NCI-H345 (cell line): ENCODE results near the gene NLRP3.
A peak's percentile ranks its signal among the peaks of the same experiment; 100 is the strongest.

Source experiments
- DNase-seq: peaks from one replicate; lab custom pipeline; 2025; lab: John Stamatoyannopoulos, UW

NLRP3 gene

DNA sequence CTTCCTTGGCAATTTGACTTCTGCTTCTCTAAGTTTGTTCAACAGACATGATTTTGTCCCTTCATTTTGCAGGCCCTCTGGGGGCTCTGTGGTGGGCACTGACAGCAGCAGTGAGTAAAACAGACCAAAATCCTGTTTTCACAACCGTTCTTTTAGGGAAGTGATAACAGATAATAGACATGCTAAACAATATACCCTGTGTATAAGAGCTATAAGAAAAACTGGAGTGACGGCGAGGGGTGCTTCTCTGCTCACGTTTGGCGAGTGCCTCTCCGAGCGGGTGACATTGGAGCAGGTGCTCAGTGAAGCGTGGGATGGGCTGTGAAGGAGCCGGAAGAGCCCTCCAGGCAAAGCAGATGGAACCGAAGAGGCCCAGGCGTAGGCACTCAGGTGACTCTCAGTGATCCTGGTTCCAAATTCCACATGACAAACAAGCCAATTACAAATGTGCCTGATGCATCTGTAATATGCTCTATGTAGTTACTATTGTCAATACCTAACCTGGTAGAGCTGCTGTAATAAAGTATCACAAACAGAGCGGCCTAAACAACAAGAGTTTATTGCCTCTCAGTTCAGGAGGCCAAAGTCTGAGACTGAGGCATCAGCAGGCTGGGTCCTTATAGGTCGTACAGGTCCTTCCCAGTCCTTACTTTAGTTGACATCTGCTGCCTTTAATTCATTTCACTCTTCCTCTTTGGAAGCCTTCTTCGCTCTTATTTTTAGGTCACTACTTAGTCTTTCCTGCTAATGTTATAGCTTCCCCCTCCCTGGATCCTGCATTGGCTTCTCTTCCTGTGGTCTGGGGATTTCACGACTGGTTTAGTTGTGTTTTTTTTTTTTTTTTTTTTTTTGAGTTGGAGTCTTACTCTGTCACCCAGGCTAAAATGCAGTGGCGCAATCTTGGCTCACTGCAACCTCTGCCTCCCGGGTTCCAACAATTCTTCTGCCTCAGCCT, 21.9 kb downstream of the NLRP3 start:
- DNase-seq: no peak

DNA sequence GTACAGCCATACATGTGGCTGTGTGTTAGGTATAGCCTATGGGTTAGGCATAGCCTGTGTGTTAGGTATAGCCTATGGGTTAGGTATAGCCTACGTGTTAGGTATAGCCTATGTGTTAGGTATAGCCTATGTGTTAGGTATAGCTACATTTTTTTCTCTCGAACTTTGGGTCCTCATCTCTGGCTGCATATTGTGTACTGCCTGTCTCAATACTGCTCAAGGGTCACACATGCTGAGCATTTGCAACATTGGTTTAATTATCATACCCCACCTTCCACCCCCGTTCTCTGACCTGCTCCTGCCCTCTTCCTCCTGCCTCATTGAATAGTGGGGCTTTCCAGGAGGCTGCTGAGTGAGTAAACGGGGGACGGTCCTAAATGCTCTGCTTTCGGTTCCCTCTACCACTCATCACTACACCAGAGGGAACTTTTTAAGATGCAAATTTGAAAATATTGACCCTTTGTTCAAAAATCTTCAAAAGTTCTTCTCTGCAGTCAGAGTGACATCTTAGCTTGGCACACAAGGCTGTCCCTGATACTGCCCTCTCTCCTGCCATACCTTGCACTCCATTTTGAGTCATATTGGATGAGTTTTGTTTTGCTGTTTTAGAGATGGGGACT, 24.1 kb downstream of the NLRP3 start:
- no peak for DNase-seq

DNA sequence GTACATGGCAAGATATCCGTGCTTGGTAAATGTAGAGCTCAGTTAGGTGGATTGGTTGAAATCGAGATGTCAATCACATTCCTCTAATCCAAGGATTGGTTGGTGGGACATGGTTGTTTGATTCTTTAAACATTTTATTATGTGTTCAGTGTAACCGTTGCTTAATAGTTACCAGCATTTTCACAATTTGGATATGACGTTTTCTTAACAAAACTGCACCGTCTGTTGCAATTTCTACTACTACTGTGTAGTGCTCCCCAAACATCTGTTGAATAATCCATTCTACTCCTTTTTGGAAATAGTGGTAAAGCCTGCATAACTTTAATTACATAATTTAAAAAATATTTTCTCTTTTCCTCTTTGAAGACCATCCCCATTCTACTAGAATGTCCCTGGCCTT, 25.6 kb downstream of the NLRP3 start:
- DNase-seq: no peak

DNA sequence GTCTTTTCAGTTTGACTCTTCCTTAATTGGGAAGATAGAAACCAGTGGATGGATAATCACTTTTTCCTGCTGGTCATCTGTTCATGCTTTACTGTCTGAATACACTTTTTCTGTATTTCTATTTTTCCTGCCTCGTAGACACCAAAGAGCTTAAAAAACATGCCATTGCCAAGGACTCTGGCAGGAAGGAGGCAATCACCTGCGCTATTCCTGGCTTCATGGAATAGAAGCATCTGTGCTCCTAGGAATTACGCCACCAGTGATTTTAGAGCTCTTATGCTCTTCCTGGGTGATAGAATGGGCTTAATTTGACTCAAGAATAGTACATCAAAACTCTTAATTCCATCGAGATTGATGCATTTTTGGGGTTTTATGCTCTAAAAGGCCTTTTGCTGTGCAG, 26.2 kb downstream of the NLRP3 start:
- DNase-seq: no peak

DNA sequence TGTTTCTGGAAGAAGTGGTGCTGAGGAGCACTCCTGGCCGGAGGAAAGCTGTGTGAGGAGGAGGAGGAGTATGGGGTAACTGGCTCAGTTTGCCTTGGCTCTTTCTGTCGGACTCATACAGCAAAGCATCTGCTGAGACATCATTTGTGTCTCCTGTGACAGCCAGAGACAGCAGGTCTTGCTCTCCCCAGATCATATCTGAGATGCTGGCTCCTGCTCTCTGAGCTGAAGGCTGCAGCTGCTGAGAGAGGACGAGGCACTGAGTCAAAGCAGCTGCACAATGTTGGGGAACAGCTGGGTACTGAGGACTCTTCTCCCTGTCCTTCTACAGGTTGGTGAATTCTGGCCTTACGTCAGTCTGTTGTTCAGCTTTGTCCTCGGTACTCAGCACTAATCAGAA, 27.7 kb downstream of the NLRP3 start:
- no peak for DNase-seq

DNA sequence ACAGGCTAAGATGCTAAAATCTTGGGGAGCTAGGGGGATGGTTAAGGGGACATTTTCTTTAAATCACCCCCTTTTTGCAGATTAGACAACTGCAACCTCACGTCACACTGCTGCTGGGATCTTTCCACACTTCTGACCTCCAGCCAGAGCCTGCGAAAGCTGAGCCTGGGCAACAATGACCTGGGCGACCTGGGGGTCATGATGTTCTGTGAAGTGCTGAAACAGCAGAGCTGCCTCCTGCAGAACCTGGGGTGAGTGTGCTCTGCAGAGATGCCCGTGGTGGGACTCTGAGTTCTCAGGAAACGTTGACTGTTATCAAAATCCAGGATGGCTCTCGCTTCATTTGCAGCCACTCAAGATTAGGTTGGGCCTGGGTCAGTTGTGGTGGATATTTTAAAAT, 28.6 kb downstream of the NLRP3 start:
- DNase-seq: no peak

DNA sequence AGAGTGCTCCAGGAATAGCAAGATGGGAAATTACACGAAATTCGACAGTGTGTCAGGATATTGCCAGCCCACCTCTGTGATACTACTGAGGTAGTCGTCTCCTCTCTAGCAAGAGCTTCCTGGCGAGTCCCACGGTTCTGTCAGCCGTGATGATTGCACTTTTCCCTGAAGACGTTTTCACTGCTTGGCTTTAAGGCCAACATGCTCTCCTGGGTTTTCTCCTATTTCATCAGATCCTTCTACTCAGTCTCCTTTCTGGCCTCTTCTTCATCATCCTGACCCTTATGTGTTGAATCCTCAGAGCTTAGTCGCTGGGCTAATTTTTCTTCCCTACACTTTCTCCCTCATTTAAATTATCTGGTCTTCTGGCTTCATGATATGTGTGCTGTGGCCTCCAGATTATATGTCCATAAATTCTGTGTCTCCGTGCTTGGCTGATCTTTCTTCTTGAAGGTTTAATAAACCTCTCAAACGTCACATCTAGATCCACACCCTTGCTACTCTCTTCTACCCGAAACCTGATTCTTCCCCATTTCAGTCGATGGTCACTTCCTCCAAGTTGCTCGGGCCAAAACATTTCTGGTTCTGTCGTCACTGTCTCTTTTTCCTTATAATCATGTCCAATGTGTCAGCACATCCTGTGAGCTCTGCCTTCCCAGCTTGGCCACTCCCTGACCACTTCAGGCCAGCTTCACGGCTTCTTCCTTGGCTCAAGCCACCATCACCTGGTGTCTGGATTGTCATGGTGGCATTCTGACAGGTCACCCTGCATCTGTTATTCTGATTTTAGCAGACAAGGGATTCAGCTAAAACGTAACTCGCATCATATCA, 29.8 kb downstream of the NLRP3 start:
- DNase-seq: no peak

DNA sequence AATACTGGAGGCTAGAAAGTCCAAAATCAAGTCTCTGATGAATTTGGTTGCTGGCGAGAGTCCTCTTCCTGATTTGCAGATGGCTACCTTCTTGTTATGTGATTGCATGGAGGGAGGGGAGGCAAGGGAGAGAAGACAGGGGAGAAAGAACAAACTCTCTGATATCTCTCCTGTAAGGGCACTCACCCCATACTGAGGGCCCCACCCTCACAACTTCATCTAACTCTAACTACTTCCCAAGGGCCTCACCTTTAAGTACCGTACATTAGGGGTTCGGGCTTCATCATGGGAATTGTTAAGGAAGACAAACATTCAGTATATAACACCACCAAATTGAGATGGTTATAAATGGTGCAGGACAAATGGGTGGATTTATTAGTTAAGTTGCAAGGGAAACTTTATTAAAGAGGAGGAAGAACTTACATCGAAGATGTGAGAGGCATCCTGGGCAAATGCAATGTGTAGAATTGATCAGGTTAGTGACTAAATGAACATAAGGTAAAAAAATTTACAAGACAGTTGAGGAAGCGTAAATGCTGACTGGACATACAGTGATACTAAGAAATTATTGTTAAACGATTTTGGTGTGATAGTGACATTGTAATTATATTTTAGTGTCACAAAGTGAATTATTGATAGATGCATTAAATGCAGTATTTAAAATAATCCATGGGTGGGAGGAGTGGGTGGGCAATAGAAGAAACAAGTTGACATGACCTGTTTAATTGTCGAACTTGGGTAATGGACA, 31.4 kb downstream of the NLRP3 start:
- DNase-seq: no peak

DNA sequence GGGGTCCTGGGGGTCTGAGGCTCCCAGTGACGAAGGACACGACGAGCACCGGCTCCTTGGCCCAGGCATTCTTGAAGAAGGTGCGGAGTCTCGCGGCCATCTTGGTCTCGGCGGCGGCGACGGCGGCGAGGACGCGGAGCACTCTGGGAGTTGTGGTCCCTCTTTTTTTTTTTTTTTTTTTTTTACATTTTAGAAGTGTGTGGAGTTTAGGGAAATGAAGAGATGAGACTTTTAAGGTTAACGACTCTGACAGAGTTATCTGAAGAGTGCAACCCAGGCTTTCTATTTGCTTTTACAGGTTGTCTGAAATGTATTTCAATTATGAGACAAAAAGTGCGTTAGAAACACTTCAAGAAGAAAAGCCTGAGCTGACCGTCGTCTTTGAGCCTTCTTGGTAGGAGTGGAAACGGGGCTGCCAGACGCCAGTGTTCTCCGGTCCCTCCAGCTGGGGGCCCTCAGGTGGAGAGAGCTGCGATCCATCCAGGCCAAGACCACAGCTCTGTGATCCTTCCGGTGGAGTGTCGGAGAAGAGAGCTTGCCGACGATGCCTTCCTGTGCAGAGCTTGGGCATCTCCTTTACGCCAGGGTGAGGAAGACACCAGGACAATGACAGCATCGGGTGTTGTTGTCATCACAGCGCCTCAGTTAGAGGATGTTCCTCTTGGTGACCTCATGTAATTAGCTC, 32.3 kb downstream of the NLRP3 start:
- peak; percentile 73 for DNase-seq

DNA sequence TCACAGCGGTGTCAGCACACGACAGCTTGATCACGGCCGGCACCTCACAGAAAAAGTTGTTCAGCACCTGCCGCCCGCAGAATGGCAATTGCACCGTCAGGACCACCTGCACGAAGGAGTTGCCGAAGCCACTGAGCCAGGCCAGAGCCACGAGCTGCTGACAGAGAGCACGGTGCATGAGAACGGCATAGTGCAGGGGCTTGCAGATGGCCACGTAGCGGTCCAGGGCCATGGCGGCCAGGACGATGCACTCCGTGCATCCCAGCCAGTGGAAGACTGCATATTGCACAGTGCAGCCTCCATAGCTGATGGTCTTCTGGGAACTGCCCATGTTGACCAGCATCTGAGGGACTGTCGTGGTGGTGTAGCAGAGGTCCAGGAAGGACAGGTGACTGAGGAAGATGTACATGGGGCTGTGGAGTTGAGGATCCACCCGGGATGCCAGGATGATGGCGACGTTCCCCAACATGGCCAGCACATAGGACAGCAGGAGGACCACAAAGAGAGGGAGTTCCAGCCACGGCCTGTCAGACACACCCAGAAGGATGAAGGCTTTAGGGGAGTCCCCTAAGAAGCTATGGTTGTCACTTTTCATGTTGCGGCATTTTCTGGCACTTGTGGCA, 35.5 kb downstream of the NLRP3 start:
- no peak for DNase-seq

DNA sequence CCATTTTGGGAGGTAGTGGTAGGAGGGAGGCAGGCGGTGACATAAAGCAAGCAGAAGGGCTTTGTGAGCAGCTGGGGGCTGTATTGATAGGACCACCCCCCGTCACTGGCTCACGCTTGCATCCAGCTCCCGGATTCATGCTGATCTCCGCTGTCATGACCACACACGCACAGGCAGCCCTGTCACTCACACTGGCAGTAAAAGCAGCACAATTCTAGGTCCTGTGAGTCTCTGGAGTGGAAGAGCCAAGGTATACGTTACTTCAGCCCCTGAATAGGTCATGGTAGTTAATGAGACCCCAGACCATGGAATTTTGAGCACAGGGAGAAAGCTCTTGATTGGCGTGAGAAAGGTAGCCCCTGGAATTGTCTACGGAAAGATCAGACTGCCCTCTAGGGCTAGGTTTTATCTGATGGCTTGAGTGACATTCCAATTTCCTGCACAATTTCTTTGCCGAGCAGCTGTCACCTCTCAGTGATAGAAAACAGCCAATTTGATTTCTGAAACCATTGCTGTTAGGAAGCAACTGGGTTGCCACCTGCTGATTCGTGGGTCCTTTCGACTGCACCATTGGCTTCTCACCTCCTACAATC, 36.6 kb downstream of the NLRP3 start:
- no peak for DNase-seq

DNA sequence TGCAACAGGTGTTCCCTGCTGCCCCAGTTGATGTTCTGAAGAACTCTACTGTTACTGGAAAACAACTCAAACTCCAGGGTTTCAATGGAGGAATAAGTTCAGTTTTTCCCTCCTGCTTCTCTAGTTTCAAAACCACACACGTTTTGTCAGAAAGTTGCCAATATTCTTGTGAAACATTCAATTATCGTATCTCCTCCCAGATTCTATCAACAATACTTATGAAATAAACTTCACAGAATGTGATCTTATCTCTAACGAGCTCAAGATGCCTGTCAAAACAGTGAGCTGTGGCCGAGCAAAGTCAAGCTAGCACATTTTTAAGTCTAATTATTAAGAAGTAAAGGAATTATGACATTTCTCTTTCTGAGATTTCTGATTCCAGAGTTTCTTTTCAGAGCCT, 37.3 kb downstream of the NLRP3 start:
- no peak for DNase-seq

DNA sequence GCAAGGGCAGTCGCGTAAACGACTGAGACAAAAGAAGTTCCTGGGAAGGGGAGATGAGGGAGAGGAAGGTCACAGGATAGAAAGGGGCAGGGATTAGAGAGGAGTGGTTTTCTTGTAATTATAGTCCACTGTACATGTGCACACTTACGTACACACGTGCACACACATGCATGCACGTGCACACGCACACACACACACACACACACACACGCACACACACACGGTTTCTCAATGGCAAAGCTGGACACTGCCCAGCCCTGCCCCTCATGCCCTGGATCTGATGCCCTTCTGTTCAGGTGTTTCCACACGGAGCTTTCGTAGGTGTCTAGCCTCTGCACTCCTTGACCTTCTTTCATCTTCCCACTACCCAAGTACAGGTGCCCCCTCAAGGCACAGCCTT, 38.0 kb downstream of the NLRP3 start:
- no peak for DNase-seq

DNA sequence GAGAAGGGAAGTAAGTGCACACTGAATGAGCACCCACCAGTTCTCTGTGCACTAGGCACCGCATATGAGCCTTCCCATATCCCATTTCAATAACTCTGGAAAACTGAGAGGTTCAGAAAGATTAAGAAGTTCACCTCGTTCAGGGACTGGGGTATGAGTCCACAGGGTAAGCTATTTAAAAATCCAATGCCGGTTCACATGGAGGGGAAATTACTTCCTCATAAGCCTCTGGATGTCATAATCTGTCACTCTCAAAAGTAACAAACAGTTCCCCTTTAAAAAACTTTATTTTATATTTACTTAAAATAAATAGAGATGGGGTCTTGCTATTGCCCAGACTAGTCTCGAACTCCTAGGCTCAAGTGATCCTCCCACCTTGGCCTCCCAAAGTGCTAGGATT, 40.0 kb downstream of the NLRP3 start:
- no peak for DNase-seq

DNA sequence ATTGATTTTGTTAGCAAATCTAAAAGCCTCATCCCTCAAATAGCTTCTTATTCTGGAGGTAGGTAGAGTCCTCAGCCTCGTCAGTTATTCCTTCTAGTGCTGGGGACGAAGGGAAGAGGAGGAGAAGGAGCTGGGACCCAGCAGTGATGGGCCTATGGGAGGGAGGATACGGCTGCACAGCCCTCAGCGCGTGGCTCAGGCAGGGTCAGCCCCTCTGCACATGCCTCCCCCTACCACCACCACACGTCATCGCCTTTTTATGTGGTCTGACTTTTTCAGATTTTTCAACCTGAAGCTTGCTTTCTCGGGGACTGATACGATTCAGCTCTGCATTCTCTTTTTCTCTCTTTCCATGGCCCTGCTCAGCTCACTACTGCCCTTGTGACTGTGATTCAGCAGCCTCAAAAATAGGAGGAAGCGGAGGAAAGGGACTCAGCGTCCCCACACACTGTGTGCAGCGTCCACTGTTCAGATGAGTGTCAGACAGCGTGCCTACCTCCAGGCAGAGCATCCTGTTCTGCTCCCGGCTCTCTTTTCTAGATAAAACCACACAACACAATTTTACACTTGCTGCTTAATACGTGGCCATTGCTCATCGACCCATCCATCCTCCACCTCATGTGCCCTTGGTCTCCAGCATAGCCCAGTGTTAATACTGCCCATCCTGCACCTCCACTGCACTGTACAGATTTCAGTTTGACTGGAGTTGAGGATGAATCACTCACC, 41.1 kb downstream of the NLRP3 start:
- no peak for DNase-seq

DNA sequence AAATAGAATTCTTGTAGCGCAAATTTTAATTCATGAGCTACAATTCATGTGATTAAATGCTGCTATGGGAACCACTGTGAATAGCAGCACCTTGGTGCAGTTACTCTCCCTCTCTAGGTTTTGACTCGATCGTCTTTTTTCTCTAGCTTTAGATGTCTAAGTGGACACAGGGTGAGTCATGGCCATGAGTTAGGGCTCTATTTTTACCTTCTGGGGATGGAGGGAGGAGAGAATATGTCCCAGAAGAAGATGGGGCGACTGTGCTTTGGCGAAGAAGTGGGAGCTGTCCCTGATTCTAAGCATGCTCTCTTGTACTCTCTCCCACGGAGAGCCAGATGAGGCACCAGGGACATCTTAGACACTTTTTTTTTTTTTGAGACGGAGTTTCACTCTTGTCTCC, 43.5 kb downstream of the NLRP3 start:
- DNase-seq: no peak

DNA sequence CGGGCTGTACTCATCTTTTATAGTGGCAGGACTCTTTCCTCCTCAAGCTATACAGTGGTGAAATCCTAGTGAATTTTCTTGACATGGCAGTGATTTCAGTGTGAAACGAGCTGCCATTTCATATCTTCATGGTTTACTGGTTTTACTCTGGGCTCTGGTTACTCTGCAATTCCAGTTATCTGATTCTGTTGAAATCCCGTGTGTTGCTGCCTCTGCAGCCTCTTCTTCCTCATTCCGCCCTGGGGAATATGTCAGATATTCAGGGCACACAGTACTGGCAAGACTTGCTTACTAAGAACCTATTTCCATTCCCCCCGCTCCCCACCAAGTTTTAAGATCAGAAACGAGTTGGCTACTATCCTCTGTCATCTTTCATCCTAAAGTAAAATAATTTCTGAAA, 49.8 kb downstream of the NLRP3 start:
- DNase-seq: no peak

DNA sequence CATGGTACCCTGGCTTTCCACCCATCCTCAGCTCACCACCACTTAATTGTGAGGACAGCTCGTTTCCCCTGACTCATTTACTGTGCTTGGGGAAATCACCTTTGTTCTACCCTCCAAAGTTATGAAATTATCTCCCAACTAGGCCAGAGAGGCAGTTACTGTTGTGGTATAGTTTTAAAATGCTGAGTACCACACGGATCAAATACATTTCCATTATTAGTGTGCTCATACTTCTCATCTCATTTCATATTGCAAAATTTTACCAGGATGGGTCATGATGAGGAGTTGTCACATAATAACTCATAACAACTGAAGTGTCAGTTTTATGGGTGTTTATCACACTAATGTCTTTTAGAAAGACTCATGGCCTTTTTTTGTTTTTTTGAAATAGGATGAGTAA, 51.2 kb downstream of the NLRP3 start:
- no peak for DNase-seq

DNA sequence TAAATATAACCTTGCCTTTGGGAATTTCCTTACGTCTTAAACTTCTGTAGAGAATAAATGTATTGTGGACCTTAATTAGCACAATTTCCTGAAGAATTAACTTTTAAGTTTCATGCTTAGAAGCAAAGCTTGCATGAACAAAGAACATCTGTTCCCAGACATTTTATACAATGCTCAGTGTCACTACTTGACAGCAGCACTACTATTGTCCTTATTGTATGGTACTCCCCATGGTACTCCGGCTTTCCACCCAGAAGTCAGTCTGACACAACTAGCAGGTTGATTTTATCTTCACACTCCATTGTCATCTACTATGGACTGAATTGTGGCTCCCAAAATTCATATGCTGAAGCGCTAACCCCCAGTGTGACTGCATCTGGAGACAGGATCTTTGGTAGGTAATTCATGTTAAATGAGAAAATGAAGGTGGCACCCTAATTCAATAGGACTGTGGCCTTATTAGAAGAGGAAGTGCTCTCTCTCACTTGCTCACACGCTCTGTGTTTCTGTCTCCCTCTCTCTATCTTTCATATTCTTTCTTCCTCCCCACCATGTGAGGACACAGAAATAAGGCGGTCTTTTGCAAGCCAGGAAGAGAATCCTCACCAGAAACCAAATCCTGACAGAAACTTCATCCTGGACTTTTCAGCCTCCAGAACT, 52.6 kb downstream of the NLRP3 start:
- no peak for DNase-seq
